HG02588 (cell line): ENCODE results near the gene XRCC4.
"Not testable (repeated sequence)": the region's sequence is repeated elsewhere in the genome, so short reads cannot be mapped to it uniquely, and the experiment has no call there.

Source experiments
- ATAC-seq: cut with Tn5 transposase; IDR thresholded peaks from one replicate; pipeline ENCODE4 v1.9.1; 2021; ENCODE audit warnings: mild to moderate bottlenecking, moderate library complexity; ENCODE audit not compliant: unreplicated experiment

XRCC4 gene

DNA sequence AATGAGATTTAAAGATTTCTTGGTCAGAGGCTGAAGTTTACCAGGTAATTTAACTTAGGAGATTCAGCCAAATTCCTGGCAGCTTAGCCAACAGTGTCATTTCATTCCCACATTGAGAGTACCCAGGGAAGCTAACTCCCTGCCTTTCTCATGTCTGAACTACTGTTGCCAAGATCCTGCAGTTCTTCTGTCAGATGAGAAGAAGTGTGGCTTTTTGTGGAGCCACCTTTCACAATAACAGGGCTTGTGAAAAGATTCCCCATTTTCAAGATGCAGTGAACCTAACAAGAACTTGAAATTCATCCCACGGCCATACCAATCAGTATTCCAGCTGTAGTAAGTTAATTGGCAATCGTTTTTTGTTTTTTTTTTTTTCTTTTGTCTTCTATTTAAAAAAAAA lies 176.4 kb downstream of the XRCC4 start:
- no peak for ATAC-seq

DNA sequence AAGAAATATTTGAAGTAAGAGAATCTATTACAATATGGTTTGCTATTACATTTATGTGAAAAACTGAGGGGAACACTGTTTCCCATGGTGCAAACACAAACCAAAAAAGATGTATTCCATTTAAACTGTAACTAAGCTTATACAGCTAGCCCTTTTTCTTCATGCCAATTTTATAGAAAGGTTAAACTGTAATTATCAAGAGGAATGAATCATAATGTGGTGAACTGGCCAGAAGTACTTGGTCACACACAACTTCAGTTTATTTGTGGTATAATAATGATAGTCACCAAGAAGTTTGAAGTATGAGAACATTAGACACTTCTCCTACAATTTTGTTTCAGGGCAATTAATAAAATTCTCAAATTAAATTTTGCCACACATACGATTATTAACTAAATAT lies 177.9 kb downstream of the XRCC4 start:
- no peak for ATAC-seq

DNA sequence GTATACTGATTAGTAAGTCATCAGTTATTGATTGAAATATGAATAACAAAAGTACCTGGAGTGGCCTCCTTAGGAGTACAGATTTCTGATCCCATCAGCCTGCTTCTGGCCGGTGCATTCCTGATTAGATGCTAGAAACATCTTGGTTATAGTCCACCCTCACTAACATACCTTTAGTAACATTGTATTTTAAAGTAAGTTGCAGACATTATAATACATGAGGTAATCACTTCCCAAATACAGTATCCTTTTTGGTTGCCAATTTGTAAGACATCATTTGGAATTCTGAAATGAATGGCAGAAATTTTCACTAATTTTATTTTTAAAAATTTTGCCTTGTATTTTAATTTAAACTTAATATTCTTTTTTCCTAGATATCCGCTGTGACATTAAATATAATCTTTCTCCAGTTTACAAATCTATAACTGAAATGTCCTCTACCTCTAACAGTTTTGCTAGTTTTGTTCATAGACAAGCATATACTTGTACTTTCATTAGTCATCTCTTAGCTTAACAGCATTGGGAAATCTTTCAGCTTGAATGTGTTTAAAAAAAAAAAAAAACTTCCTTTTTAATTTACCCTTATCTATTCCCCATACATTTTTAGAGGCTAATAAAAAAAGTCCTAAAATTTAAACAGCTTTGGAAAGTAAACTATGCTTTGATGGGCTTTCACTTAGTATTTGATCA lies 178.9 kb downstream of the XRCC4 start:
- no peak for ATAC-seq

DNA sequence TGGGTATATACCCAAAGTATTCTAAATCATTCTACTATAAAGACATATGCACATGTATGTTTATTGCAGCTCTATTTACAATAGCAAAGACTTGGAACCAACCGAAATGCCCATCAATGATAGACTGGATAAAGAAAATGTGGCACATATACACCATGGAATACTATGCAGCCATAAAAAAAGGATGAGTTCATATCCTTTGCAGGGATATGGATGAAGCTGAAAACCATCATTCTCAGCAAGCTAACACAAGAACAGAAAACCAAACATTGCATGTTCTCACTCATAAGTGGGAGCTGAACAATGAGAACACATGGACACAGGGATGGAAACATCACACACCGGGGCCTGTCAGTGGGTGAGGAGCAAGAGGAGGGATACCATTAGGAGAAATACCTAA lies 180.3 kb downstream of the XRCC4 start:
- ATAC-seq = not testable (repeated sequence)

DNA sequence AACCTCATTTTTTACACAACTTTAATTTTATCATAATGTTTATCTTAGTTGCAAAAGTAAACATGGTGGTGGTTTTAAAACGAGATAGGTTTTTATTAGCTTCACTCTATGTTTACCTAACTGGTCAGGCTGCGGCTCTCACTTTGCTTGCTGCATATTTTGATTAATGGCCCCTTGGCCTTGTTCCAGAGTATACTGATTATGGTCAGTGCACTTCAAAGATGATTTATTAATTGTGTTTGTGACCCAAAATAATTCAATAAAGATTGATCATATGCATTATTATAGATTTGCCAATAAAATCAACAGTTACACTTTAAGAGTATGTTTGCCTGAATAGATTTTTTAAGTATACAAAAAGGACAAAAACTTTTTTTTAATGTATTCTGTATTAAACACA lies 188.0 kb downstream of the XRCC4 start:
- ATAC-seq = no peak

DNA sequence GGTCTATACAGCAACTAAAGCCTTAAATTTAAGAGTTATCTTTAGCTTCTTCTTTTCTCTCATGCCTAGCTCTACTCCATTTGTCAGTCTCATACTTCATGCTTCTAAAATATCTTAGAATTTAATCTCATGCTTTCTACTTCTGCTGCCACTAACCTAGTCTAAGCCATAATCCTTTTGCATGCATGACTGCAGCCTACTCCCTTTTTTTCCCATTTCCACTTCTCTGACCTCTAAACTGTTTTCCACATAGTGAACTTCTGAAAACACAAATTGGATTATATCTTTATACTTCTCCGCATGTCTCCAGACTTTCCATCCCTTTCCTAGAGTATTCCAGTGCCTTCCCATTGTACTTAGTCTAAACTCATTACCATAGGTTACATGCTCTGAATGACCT lies 193.0 kb downstream of the XRCC4 start:
- no peak for ATAC-seq

DNA sequence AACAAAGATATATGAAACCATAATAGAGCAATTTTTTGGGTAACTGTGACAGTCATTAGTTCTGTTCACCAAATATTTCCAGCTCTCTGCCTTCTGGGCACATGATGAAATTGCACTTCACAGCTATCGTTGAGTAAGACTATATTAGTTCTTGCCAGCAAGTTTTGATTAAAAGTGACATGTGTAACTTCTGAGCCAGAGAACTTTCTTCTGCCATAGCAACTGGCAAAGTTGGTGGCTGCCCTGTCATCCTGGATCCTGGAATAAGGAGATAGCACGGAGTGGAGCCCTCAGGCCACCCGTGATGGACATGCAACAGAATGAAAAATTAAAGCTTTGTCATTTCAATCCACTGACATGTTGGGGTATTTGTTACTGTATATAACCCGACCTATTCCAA lies 199.8 kb downstream of the XRCC4 start:
- no peak for ATAC-seq

DNA sequence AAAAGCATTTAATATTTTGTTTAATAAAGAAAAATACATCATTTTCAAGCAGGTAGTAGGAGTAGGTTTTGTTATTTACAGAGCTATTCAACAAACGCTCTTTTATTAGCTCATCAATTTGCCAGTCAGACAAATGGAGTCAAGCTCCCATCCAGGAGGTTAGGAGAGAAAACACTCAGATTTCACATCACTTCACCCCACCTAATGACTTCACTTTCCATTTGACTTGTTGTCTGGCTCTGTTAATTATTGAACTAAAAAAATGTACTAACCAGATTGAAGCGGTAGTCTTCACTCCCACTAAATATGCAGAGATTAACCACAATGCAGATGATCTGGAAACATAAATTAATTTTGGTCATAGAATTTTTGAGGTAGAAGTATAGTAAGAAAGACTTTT lies 200.6 kb downstream of the XRCC4 start:
- ATAC-seq = no peak

DNA sequence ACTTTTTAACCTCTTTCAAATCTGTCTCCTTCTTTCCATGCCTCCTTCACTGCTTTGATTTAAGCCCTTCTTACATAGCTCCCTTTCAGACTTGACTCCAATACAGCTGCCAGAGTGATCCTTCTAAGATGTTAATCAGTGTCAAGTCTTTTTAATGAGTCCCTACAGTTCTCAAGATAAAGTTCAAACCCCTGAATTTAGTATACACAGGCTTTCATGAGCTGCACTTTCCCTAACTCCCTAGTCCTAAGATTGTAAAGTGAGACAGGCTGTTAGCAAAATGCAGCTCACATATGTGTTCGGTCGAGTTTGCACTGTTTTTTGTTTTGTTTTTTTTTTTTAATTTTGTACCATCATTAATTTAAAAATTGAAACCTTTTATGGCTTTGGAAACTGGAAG lies 203.8 kb downstream of the XRCC4 start:
- ATAC-seq = no peak

DNA sequence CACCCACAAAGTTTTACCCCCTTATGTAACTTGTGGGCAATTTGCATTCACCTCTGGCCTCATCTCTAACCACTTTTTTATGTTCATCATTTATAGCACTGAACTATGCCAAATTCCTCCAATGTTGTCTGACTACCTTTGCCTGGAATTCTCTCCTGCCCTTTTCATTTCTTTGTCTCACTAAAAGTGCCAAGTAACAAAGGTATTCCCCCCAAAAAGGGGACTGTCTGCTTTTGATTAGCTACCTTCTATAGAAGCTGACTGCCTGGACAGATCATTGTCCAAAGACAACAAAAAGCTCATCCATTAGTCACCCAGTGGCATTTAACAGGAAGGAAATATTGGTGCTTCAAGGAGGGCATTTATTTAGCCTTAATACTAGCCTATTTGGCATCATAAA lies 204.3 kb downstream of the XRCC4 start:
- ATAC-seq = no peak

DNA sequence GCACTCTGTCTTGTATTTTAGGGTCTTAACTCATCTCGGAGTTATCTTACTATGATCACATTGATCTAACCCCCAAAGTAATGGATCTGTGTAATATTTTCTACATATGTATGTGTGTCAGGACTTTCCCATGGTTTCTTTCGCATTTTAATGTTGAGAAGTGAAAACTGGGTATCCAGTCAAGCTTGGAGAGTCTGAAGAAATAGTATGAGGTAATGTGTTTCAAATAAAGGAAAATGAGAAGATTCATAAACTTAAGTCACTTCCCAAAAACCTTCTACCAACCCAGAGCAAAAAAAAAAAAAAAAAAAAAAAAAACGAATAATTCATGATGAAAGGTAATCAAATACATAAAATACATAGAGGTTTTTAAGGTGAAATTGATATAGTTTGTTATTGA lies 206.4 kb downstream of the XRCC4 start:
- ATAC-seq = no peak

DNA sequence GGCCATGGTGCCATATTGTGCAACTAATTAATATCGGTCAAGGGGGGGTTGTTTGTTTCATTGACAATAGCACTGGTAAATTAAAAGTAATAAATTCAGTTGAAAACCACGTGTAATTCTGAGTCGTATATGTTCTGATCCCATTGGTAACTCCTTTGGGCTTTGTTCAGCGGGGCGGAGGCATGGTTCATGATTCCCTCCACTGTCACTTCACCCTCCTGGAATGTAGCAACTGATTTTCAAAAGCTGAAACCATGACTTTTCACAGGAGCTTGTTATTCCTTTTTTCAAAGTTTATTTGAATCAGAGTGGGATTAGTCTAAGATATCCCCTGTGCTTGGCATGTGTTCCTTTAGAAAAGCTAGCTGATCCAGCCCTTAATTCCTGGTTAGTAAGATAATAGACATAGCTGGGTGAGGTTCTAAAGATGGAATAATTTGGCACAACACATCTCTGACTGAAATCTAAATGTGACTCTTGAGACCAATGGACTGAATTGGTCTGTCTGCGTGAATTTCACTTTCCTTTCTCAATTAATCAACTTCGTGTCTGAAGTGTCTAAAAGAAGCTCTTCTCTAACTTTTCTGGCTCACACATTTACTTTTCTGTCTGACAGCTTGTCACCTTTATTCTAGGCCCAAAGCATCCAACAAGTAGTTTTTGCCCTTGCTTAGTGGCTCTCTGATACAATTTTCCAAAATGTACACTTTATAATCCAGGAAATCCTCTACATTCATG lies 208.5 kb downstream of the XRCC4 start:
- no peak for ATAC-seq

DNA sequence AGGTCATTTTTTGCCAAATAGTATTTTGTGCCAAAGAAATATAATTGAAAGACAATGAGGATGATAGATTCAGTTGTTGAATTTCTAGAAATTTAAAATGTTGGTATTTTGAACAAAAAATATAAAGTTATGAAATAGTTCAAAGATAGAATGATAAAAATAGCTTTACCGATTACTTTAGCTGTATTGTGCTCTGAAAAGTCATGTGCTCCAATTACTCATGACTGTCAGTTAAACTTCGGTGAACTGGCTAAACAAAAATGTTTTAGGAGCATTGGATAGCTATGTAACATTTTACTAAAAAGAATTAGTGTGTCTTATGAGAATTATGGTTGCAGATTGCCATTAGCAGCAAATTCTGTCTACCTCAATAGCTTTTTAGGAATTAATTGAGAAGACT lies 216.9 kb downstream of the XRCC4 start:
- no peak for ATAC-seq

DNA sequence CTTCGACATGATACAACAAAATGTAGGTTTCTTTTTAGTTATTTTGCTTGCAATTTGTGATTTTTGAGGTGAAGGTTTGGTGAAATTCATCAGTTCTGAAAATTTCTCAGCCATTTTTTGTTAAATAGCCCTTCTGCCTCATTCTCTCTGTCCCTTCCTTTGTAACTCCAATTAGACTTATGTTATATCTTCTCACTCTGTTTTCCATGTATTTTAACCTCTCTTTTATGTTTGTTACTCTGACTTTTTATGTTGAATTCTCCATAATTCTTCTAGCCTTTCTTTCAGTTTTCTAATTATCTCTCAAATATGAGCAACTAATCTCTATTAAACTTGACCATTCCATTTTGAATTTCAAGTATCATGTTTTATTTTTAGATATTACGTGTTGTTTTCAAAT lies 222.0 kb downstream of the XRCC4 start:
- no peak for ATAC-seq

DNA sequence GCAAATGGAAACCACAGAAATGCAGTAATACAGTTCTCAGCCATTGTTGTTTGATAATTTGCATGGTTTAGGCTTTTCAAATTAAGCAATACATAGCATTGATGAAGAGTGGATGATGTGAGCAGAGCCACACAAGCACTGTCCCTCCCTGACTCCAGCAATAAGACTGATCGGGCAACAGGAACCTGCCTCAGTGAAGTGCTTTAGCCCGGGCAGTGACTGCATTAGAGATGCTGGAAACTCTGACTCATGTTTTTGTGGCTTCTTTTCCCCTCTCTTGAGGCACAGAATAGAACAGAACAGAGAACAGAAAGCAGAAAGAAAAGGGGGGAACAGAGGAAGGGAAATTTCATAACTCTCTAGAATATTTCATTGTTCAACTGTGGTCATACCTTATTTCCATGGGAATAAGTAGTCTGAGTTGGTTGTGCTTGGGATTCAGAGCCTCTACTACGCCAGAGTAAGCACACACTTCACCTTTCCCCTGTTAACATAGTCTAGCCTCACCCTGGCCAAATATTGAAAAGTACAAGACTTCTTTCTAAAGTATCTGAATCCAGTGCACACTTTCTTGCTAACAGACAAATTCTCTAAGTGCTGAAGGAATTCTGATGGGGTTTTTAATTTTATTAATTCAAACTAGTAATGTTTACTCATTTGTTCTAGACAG lies 229.4 kb downstream of the XRCC4 start:
- ATAC-seq = peak; percentile 99

DNA sequence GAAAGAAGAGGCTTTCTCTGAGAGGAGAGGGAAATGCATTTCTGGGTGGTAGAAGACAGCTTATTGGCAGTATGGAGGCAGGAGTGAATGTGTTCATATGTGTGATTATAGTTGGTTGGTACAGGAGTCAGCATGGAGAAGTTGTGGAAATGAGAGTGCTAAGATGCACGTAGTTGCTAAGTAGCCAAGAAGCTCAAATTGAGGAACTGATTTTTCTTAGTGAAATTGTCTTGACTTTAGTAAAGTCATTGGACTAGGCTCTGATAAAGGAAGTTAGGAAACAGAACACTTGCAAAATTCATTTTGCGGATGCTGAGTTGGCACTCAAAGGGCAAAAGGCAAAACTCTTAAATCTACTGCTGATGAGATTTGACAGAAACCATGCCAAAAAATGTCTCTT lies 235.3 kb downstream of the XRCC4 start:
- no peak for ATAC-seq

DNA sequence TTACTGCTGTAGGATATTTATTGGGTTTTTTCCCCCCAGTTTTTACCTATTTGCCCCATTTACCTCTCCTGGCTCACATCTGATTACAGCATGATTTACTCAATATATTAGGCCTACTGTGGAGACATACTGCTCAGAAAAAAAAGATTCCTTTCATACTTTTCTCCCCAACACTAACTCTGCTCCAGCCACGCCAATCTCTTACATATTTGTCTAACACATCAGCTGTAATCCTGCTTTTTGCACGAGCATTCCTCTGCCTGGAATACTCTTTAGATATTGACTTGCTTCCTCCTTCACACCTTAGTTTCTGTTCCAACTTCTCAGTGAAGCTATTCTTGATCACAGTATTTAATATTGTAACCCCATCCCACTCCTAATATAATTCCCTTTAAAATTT lies 236.1 kb downstream of the XRCC4 start:
- ATAC-seq = no peak

DNA sequence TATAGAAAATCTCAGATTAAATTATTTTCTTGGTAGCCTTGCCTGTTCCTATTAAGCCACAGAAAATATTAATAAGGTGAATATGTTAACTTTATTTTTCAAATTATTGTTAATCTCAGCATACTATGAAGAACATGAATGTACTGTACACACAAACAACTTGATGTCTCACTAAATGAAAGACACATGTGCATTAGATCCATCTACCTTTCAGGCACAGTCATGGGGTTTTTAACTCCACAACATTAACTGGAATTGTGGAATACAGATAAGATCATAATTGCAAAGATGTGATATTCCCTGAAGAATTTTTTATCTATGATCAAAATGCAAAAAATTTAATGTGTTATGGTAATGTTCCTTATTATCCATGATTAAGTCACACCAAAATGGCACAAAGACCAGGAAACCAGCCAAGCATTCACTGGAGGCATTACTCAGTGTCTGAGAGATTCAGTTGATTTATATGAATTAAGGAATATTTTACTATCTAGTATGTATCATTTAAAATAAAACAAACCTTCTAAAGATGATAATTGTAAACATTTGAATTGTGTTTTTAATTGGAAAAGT lies 244.2 kb downstream of the XRCC4 start:
- no peak for ATAC-seq

DNA sequence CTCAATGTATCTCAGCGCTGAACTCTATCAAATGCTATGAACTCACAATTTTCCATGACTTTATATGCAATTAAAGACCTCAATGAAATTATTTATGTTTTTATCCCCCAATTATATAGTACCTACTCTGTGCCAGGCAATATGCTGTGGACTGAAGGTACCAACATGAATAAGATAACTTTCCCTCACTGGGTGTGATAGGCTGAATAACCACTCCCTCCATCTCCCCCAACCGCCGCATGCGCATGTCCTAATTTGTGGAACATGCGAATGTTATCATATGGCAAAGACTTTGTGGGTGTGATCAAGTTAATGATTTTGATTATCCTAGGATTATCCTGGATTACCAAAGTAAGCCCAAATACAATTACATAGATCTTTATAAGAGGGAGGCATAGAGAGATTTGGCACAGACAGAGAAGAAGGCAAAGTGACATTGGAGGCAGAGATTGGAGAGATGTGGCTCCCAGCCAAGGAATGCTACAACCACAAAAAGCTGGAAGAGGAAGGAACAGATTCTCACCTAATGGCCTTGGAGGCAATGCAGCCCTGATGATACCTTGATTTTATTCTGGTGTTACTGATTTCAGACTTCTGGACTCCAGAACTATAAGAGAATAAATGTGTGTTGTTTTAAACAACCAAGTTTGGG lies 245.1 kb downstream of the XRCC4 start:
- ATAC-seq = no peak

DNA sequence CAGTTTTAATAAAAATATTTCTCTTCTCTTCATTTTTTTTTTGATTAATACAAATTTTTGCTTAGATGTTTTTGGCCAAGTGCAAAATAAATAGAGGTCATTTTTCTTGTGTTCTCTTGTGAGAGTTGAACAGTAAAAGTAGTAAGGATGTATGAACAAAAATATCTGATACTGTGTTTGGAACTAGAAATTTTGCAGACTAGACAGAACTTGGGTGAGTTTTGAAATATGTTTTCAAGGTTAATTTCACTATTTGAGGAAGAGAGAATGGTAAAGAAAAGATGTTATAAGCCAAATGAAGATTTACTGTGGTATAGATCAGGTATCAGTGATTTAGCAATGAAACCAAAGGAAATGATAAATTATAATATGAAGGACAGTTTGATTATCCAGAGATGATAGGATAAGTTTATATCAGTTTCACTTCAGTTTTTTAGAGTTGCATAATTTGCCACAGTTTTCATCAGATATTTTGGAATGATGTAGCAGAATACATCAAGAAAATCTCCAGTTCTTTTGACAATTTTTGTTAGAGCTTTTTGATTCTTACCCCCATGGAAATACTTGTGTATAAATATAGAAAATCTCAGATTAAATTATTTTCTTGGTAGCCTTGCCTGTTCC lies 246.3 kb downstream of the XRCC4 start:
- ATAC-seq = no peak

DNA sequence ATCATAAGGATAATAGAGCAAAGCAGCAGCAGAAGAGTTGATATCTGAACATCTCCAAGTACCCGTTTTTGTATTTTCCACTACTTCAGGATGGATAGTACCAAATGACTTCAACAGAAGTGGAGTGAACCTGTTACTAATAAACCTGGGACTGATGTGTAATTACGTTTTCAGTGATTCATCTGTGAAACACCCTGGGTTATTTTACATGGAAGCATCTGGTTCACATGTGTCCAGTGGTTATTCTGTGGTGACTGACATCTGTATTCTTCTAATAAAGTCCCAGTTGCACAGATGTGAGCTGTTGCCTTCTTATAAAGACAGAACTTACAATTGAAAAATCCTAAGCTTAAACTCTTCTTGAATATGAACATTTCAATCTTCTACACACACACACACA lies 254.5 kb downstream of the XRCC4 start:
- ATAC-seq = no peak
